GM12873 (cell line): ENCODE measurements around the gene EIPR1.

Source experiments
- TF ChIP-seq, protein P1 (sequence below): IDR thresholded peaks from 2 replicates; pipeline ENCODE4 v1.5.1; 2012; ENCODE audit warnings: low read depth, mild to moderate bottlenecking, moderate library complexity, low read length, control low read depth; ENCODE audit not compliant: insufficient read depth; ENCODE audit errors: missing control alignments

EIPR1 gene

DNA sequence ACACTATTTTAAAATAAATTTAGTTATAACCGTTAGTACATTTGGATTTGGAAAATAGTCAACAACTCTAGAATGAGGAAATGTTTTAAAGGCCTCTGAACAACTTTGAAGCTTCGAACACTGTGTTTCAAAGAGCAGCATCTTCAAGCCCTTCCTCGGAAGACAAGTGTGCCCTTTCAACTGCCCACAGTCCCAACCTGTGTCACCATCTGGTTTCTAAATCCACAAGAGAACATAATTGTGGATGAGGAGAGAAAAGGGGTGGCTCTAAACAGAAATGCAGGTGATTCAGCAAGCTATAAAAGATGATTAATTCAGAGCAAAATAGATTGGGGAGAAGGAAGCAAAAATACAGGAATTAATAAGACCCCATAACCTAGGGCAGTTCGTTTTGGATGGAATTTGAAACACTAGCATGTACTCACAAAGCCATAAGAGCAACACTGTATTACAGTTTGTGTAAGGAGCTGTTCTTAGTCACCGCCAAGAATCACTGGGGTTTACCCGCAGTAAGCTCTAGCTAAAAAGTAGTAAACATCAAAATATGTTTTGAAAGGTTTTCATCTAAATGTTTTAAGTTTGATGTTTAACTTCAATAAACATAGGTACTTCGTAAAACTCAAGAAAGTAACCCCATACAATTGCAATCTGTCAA, 160.7 kb downstream of the EIPR1 start:
- TF ChIP-seq, protein P1, sequence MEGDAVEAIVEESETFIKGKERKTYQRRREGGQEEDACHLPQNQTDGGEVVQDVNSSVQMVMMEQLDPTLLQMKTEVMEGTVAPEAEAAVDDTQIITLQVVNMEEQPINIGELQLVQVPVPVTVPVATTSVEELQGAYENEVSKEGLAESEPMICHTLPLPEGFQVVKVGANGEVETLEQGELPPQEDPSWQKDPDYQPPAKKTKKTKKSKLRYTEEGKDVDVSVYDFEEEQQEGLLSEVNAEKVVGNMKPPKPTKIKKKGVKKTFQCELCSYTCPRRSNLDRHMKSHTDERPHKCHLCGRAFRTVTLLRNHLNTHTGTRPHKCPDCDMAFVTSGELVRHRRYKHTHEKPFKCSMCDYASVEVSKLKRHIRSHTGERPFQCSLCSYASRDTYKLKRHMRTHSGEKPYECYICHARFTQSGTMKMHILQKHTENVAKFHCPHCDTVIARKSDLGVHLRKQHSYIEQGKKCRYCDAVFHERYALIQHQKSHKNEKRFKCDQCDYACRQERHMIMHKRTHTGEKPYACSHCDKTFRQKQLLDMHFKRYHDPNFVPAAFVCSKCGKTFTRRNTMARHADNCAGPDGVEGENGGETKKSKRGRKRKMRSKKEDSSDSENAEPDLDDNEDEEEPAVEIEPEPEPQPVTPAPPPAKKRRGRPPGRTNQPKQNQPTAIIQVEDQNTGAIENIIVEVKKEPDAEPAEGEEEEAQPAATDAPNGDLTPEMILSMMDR, result no peak

DNA sequence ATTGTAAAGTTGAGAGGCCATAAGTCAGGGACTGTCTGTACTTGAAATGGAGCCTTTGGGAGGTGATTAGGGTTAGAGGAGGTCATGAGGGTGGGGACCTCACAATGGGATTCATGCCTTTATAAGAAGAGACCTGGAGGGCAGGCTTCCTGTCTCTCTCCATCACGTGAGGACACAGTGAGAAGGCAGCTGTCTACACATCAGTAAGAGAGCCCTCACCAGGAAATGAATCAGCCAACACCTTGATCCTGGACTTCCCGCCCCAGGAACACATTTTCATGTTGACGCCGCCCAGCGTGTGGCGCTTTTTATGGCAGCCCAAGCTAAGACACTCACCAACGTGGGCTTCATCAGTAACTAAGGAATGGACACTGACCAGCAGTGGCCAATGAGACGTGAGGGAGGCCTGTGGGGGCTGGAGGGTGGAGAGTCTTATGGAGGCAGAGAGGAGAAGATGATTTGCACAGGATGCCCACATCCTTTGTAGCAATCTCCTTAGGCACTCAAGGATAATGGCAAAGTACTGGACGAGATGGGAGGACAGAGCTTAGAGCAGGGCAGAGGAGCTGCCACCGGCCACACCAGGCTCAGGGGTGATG, 162.7 kb downstream of the EIPR1 start:
- TF ChIP-seq, protein P1, result no peak

DNA sequence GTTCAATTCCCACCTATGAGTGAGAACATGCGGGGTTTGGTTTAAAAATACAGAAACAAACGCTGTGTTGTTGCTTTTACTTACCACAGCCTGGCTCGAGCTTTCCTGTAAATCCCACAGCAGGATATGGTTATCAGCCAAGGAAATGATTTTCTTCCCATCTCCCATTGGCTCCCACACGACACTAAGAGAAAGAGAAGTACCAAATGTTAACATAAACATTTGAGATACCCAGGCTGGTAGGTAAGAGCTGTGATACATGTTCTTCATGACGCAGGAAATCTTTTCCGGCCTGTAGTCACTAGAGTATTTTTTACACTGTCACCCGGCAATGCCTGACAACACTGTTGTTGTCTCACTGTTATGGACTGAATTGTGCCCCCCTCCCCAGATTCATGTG, 163.6 kb downstream of the EIPR1 start:
- TF ChIP-seq, protein P1, result no peak

DNA sequence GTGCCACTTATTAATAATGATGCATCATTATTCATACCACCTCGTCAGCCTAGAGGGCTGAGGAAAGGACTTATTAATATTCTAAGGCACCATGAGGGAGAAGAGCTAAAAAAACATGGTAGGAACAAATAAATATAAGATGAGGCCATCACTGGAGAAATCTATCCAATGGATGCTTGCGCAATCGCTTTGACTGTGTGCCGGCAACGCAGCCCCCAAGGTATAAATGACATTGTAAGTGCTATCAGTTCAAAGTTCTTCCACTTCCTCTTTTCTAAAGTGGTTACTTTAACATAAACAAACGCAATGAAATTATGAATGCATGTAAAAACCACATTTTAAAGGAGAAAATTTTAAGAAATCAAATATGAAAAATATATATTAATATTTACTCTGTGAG, 164.6 kb downstream of the EIPR1 start:
- TF ChIP-seq, protein P1, result no peak

DNA sequence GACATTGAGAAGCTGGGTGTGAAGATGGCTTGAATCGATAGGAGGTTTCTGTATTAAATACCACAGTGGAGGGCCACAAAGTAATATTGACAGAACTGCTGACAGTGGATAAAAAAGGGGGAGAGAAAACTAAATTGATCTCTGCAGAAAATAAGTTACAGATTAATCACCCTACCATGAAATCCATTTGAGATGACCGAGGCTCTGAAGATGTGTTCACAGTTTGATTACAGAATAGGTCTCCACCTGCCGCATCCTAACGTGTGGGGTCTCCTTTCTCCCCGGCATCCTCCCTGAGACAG, 165.6 kb downstream of the EIPR1 start:
- TF ChIP-seq, protein P1, result no peak

DNA sequence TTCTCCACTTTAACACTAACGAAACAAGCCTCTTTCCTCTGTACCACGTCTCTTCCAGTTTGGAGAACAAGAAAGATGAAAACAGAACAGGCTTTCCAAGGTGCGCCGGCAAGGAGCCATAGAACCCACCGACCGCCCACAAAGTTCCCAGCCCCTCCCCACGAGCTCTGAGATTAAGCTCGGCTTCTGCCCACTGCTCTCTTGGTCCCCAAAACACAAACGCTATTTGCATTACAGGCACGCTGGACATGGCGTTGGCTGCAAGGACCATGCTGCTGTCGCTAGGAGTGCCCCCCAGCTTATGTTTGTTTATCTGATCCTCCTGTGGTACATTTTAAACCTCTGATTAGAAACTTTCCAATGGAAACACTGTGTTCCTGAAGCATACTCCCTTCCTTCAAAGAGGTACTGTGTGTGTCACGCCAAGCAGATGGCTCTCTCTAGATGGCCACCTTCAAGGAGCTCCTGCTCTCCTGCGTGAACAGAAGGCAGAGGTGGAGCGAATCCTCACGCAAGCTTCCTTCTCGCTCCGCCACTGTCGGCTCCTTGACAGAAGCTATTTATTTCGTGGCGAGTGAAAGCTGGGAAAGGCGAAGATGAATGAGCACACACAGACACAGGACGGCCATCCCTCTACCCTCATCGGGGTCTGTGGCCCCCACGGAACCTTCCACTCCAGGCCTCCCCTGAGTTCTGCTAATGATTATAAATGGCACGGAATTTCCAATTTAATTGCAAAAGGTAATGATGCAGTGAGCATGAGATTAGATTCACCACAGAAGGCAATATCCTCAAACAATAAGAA, 166.2 kb downstream of the EIPR1 start:
- TF ChIP-seq, protein P1, result no peak

DNA sequence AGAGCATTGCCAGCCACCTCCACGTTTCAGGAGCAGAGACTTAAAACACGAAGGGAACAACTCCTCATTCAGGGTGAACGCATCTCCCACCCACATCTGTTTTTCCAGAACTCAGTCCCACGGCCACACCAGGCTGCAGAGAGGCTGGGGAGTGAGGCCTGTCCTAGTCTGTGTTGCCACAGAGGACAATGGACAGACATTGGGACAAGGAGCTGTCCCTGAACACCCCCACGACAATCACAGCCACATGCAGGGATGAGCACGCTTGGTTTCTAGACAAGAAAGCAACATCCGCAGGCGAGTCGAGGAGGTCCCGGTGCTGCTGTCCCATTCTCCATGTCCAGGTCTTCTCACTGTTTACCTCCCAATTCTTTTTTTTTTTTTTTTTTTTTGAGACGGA, 167.4 kb downstream of the EIPR1 start:
- TF ChIP-seq, protein P1, result no peak
